HT-29 (cell line): ENCODE measurements around the gene TYW5. TPM values are rescaled to one million over a fixed set of nuclear protein-coding genes. Genes with fewer than 3 reads are reported as not detected.

Source experiments
- DNase-seq: peaks from one replicate; pipeline ENCODE4 v3.0.0-alpha.2; 2015; ENCODE audit warnings: low spot score
- total RNA-seq: library from RNA; depleted of rRNA; stranded (reverse); fragments of >200 nt; shearing (Covaris generic); gene quantifications from 2 replicates; pipeline ENCODE4 v1.2.3, GENCODE V29; 2014

Gene TYW5
- total RNA-seq, 1 experiment from 2014 or later: 4.4 TPM

DNA sequence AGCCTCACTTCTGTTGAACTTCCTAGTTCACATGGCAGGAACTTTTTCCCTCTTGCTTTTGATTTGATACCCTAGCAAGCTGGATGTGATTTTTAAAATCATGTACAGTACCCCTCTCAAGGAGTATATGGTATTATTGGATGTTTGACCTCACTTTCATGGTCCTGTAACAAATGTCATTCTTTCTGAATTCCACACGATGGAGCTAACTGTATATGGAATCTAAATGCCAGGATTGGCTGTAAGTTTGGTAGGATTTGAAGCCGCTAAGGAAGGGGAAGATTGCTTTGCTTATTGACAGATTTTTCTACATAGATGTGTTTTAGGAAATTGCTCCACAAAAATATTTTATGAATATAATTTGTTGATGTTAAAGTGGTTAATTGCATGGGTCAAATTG, 18.4 kb upstream of the TYW5 start:
- peak; percentile 38 for DNase-seq

DNA sequence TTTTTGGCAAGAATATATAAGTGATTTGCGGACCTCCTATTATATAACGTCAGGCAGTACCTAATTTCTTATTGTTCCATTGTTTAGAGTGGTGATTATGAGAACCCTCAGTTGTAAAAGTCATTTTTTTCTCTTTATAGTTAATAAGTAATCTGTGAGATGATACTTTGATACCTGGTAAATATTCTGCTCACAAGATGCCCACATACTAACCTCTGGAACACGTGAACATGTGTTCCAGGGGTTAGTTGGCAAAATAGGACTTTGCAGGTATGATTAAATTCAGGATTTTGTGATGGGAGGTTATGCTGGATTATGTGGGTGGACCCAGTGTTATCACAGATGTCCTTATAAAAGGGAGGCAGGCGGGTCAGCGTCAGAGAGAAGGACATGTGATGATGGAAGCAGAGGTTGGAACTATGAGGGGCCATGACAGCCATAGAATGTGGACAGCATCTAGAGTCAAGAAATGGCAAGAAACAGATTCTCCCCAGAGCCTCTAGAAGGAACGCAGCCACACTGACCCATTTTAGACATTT, 16.9 kb upstream of the TYW5 start:
- DNase-seq: no peak

DNA sequence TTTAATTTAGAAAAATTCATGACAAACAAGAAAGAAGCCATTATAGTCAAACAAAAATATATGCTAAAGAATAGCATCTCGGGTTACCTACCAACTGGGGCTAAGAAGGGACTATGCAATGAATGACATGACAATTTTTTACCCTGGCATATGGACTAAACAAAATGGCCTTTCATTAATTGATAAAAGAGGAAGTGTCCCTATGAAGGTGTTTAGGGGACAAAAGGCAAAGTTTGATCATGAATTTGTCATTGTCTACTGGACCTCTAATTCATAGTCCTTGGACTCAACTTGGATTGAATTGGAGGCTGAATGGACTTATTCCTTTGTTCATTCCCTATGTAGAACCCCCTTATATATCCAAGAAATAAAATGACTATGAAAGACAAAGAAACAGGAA, 12.8 kb upstream of the TYW5 start:
- DNase-seq: no peak

DNA sequence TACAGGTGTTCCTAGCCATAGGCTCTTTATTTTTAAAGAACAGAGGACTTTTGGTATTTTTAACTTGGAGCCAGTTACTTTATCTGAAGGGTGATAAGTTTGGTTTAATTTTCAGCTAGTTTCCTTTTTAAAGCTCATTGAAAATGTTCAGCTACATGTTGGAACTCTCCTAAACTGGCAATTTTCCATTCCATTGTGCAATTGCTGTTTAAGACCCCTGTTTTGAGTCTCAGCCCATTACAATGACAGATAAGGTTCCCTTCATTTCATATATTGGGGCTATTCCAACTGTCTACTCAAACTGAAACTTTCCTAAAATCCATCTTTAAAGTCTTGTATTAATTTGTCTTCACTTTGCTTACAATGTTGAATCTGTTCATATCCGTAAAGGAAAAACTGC, 11.7 kb upstream of the TYW5 start:
- no peak for DNase-seq

DNA sequence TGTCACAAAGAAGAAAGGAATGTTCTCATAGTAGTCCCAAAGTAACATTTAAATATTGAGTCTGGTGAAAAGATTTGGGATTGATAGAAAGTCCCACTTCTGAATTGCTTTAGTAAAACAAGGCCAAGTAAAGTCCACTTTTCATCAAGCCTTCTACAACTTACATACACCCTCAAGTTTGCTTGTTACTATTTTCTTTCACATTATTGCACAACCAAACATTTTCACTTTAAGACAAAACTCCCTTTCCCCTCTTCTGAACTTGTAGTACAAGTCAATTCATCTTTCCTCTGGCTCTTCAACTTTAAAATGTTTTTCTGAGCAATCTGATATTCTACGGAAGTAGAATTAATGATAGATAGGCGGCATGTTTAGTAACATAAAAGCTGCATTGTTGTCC, 11.1 kb upstream of the TYW5 start:
- DNase-seq: no peak

DNA sequence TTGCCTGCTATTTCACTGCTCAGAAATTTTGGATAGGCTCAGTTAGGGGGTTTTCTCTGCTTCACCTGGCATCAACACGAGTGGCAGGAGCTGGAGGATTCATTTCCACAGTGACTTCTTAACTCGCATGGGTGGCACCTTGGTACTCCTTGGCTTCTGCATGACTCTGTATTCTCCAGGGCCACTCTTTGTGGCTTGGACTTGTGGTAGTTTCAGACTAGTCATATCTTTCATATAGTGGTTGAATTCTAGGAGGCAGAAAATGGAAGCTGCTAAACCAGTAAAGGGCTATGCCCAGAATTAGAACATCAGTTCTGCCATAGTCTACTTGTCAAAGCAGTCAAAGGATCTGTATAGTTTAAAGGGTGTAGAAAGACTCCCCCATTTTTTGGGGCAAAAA, 6.9 kb upstream of the TYW5 start:
- no peak for DNase-seq

DNA sequence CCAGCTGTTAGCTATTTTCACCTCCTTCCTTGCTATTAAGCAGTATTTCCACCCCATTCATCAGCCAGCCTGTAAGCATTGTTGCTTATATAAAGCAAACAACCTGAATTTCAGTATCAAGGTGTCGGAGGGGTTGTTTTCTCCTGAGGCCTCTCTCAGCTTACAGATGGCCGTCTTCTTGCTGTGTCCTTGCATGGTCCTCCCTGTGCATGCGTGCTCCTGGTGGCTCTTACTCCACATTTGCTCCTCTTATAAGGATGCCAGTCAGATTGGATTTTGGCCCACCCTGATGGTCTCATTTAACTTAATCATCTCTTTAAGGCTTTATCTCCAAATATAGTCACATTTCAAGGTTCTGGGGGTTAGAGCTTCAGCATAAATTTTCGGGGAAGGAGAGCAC, 2.7 kb upstream of the TYW5 start:
- DNase-seq: no peak

DNA sequence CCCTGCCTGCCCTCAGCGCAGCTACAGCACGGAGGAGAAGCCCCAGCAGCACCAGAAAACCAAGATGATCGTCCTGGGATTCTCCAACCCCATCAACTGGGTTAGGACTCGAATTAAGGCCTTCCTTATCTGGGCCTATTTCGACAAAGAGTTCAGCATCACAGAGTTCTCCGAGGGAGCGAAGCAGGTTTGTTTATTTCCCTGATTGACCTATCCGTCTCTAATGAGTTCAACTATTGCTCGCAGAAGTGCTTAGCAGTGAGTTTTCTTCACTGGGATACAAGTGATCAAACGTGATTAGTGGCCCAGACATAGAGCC, 730 bp upstream of the TYW5 start:
- DNase-seq: peak; percentile 58

DNA sequence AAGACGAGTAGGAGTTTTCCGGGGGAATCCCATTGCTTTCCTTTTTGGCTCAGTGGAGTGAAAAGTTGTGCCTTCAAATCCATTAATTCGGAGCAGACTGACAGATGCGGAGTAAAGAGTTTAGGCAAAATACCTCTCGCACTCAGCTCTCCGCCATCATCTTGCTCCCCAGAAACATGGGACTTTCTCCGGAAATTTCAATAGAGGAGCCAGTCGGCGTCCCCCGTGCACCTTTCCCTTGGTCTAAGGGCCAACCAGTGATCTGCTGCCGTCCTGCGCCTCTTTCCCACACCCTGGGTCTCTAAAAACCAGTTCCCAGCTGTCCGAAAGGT, 318 bp downstream of the TYW5 start:
- DNase-seq: no peak

DNA sequence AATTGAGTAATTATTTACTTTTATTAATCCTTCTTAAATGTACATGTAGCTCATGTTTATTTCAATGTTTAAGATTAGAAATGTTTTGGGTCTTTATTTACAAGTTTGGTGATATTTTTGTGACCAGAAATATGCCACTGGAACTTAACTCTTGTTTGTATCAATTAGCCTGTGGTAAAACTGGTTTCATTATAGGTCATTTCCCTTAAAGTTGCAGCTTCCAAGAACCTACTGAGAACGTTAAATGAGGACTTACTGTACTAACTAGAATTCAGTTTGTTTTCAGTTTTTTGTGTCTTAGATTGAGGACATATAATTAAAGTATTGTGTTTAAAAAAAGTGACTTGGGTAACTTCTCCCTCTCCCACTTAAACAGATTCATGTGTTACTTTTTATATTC, 4.3 kb downstream of the TYW5 start:
- DNase-seq: no peak

DNA sequence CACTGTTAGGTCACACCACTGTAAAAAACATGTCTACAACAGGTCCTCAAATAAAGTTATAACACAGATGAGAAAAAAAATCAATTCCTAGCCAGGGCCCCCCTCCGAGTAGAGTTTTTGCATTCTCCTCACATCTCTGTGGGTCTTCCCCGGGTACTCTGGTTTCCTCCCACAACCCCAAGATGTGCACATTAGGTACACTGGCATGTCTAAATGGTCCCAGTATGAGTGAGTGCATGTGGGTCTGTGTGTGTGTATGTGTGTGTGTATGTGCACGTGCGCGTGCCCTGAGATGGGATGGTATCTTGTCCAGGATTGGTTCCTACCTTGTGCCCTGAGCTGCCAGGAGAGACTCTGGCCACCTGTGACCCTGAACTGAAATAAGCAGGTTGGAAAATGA, 4.9 kb downstream of the TYW5 start:
- DNase-seq: no peak

DNA sequence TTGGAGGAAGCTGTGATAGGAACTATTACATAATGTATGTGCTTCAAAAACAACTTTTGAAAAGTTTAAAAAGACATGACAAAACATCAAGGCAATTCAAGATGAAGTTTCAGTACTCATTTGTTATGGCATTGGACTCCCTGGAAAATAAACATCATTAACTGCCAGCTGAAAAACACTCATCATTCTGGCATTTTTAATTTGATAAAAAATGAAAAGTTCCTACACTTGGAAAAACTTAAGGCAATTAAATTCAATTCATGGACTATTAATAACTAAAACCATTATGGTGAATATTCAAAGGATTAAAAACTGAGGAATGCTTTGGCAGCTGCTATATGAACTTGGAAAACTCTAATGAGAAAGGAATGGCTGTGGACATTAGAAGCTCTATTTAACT, 8.5 kb downstream of the TYW5 start:
- DNase-seq: no peak

DNA sequence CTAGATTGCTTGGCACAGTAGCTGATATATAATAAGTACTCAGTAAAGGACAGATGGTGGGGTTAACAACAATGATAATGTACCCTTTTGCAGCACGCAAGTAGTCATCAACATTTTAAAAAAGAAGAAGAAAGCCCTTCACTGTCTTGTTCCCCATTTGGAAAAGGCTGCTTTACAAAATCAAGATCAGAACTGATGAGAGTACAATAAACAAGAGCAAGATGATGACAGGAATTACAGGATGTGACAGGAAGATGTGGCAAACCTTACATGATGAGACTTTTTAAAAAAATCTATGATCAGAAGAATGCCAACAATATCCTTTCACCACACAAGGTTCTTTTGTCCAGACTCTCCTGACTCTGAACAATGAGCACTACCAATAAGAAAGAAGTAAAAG, 9.1 kb downstream of the TYW5 start:
- DNase-seq: no peak

DNA sequence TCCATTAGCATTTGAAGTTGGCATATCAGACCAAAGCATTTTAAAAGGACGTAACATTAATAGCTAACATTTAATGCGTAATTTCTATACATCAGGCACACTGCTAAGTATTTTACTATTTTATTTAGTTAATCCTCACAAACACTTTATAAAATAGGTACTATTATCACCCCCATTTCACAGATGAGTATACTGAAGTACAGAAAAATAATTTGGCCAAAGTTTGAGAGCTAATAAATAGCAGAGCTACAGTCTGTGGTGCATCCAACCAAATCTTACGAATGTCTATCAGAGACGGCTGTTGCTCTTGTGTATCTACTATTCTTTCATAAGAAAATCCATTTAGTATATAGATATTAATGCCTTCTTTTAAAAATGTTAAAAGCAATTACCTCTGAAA, 11.9 kb downstream of the TYW5 start:
- DNase-seq: no peak

DNA sequence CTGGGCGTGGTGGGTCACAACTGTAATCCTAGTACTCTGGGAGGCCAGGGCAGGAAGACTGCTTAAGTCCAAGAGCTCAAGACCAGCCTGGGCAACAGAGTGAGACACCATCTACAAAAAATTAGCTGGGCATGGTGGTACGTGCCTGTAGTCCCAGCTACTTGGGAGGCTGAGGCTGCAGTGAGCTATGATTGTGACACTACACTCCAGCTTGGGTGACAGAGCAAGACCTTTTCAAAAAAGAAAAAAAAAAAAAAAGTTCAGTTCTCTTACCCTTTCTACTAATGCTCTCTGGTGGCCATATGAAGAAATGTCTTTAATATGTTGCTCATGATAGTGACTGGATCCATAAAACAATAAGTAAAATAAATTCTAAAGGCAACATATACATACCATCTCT, 14.9 kb downstream of the TYW5 start:
- peak; percentile 31 for DNase-seq

DNA sequence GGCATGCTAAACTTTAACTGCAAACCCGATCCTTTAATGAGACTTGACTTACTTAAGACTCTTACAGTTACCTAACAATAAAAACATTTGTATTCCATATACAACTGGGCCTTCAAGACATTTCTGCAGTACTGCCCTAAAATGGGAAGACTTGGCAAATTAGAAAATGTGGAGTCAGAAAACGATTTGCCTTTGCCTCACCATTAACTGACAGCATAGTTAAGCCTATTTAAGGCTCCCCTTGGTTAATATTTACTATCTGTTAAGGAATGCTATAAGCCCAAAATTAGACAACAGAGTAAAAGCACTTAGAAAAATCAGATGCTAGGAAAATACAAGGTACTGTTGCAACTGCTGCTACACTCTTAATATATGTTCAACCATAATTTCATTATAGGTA, 18.7 kb downstream of the TYW5 start:
- DNase-seq: no peak

DNA sequence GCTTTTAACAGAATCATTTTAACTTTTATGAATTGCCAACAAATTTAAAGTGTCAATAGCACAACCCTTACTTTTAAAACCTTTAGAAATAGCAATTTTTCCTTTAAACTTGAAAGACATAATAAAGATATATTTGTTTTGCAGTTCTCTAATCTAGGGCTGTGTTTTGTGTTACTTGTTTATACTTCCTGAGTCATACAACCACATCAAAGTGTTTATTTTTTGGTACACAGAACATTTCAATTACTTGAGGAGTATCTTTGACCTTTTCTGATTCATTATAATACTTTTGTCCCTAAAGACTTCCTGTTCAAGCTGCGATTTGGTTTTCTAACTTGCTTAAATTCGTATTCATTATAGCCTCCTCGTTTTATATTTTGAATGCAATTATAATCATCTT, 21.8 kb downstream of the TYW5 start:
- no peak for DNase-seq

DNA sequence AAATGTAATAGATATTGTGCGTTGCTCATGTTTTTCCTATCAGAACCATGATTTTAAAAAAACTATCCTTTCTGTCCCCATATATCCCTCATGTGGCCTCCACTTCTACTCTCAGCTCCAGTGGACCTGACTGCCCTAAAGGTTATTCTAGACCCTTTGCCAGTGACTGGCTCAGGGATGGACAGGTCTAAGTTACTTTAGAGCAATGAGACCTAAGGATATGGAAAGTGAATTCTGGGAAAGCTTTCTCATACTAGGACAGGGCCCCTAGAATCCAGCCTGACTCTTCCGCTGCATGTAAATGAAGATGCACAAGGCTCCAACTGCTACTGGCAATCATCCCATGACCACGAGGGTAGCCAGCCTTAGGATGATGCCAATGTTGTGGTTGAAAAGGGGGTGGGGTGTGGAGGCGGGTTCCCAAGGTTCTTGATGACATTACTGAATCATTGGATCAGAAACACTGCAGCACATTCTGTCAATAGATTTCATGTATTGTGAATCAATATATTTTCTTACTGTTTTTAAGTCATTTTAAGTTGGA, 22.9 kb downstream of the TYW5 start:
- DNase-seq: no peak

DNA sequence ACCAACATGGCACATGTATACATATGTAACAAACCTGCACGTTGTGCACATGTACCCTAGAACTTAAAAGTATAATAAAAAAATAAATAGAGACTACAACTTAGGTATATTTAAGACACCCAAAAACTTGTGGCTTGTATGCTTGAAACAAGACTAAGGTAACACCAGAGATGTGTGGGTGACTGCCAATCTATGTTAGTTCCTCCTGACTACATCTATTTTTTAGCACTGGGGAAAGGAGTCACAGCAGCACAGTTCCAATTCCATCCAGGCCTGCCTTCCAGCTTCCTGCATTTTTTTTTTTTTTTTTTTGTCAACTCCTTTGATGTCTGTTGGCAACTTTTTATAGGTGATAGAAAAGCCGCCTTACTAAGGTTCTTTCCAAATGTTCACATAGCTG, 26.0 kb downstream of the TYW5 start:
- DNase-seq: no peak

DNA sequence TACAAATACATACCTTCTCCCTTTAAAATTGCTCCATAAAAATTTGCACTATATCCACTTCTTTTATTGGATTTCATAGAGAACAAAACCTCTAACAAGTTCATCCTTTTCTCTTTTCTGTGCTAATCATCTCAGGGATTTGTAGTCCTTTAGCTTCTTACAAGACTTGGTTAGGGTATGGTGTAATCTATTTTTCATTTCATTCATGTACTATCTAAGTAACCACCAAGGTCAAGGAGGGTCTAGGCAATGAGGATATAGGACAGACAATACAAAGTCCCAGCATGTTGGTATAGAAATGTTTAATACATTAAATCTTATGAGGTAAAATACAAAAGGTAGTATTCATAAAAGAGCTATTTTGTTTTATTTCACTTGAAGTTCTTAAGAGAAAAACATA, 26.7 kb downstream of the TYW5 start:
- no peak for DNase-seq

DNA sequence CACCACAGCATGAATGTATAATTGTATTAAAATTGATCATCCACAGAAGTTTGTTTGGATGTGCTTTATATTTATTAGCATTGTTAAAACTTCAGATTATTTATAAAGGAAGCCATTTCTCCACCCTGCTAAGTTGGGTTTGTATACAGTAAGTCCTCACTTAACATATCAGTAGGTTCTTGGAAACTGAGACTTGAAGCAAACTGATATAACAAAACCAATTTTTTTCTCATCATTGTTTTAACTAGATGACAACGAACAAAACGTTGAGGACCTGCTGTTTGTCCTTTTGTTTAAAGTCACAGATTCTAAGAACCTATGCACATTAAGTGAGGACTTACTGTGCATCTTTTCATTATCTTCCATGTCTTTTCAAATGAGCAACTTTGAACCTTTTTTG, 27.1 kb downstream of the TYW5 start:
- no peak for DNase-seq

DNA sequence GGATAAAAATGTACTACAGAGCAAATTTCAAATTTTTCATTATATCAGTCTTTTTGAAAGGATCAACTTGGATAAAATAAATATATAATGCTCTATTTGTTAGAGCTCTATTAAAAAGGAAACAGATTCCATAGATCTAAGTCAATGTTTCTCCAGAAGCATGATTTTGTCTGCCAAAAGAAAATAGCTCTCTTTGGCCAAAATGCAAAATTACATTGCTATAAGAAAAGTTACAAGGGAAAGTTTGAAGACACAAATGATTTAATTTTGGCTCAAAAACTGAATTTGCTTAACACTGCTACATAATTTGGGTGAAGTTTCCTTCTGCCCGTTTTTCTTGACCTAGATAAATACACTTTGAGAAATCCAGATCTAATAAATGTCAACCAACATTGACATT, 28.5 kb downstream of the TYW5 start:
- no peak for DNase-seq

DNA sequence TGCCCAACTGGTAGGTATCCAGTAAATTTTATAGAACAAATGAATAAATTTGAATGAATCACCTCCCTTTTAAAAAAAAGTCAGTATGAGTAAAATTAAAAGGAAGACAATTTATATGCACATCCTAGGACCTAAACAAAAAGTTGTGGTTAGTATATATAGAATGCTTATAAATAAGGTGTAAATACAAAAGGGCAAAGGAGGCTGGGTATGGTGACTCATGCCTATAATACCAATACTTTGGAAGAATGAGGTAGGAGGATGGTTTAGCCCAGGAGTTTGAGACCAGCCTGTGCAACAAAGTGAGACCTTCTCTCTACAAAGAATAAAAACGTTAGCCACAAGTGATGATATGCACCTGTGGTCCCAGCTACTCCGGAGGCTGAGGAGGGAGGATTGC, 31.4 kb downstream of the TYW5 start:
- no peak for DNase-seq

DNA sequence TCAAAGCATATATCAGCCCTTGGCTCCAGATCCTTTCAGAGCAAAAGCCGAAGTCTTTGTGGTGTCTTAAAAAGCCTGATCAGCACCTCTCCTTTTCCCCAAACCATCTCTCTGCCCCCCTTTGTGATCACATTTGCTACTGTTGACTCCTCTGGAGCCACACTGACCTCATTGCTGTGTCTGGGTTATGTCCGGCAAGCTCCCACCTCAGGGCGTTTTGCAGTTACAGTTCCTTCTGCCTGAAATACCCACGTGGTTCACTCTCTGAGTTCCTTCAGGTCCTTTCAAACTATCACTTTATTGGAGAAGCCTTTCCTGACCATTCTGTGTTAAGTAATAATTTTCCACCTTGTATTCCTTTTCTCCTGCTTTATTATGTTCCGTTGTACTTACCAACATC, 32.4 kb downstream of the TYW5 start:
- DNase-seq: no peak

DNA sequence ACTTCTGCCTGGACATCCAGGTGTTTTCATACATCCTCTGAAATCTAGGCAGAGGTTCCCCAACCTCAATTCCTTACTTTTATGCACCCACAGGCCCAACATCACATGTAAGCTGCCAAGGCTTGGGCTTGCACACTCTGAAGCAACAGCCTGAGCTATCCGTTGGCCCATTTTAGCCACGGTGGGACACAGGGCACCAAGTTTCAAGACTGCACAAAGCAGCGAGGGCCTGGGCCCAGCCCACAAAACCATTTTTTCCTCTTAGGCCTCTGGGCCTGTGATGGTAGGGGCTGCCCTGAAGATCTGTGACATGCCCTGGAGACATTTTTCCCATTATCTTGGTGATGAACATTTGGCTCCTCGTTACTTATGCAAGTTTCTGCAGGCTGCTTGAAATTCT, 38.3 kb downstream of the TYW5 start:
- no peak for DNase-seq
